Testis (tissue), 3 donors: ENCODE results near the gene E2F7. TPM values are rescaled to one million over a fixed set of nuclear protein-coding genes. Genes with fewer than 3 reads are reported as not detected.

Experiments
- DNase-seq: peaks from one replicate; pipeline ENCODE4 v3.0.0-alpha.2; 2019
- H3K27ac ChIP-seq, 2 donors: fragments of 200-600 bp; sonication (generic); one replicate each; pipeline ENCODE4 v1.5.1; 2019
- H3K27me3 ChIP-seq: fragments of 200-600 bp; sonication (generic); one replicate; pipeline ENCODE4 v1.5.1; 2019
- H3K36me3 ChIP-seq: fragments of 200-600 bp; sonication (generic); one replicate; pipeline ENCODE4 v1.5.1; 2017; ENCODE audit warnings: low read depth; ENCODE audit errors: missing control alignments
- H3K4me1 ChIP-seq: fragments of 200-600 bp; sonication (generic); one replicate; pipeline ENCODE4 v1.5.1; 2019
- H3K4me3 ChIP-seq, 2 donors: fragments of 200-600 bp; sonication (generic); one replicate each; pipeline ENCODE4 v1.5.1; 2017 to 2019
- H3K9me3 ChIP-seq: fragments of 200-600 bp; sonication (generic); one replicate; pipeline ENCODE4 v1.5.1; 2017
- POLR2A ChIP-seq: fragments of 450-650 bp; IDR thresholded peaks from one replicate; pipeline ENCODE4 v1.6.1; 2017; ENCODE audit warnings: antibody characterized with exemption, mild to moderate bottlenecking, moderate library complexity
- WGBS, 2 donors: methylation state at CpG; one replicate each; pipeline ENCODE4 v1.1.5; 2018; 5-methylcytosine and 5-hydroxymethylcytosine counted together
- intact Hi-C: fragments of 100-400 bp; cut with DNase I; formaldehyde crosslinking; loops from one replicate; pipeline ENCODE4 v1.15.1; 2023; ENCODE audit warnings: low total_unique reads
- polyA plus RNA-seq: library from polyadenylated mRNA; stranded (reverse); fragments of 350-450 nt; fragmentation: Illumina TruSeq; extraction: RNeasy Lipid Tissue Mini Kit (QIAGEN cat#74804); gene quantifications from one replicate; pipeline ENCODE4 v1.2.3, GENCODE V29; 2014; ENCODE audit warnings: low read depth, low replicate concordance; ENCODE audit not compliant: insufficient read depth
- total RNA-seq, 2 donors: library from RNA; depleted of rRNA; stranded (reverse); fragments of >200 nt; gene quantifications; one replicate each; pipeline ENCODE4 v1.2.3, GENCODE V29; 2016
- TF ChIP-seq, protein P1 (sequence below), 3 experiments: fragments of 450-650 bp in 2 of 3; fragments of 200-600 bp in 1 of 3; sonication (generic) in 1 of 3; IDR thresholded peaks; one replicate each; pipeline ENCODE4 v1.5.1; 2016 to 2019; ENCODE audit warnings: antibody characterized with exemption in 3 of 3, mild to moderate bottlenecking in 2 of 3, moderate library complexity in 1 of 3

Gene E2F7
- total and polyA plus RNA-seq, 3 donors from 2014 or later, result 1.9 to 4.2 (median 3.5) TPM

- no peak overlapping the region for H3K4me3 ChIP-seq
- 80 to 84% methylated on average over 3 of the region's 3 CpGs for WGBS, 2 donors
- DNase-seq, result no peak
- TF ChIP-seq POLR2A, result no peak
- TF ChIP-seq, protein P1, sequence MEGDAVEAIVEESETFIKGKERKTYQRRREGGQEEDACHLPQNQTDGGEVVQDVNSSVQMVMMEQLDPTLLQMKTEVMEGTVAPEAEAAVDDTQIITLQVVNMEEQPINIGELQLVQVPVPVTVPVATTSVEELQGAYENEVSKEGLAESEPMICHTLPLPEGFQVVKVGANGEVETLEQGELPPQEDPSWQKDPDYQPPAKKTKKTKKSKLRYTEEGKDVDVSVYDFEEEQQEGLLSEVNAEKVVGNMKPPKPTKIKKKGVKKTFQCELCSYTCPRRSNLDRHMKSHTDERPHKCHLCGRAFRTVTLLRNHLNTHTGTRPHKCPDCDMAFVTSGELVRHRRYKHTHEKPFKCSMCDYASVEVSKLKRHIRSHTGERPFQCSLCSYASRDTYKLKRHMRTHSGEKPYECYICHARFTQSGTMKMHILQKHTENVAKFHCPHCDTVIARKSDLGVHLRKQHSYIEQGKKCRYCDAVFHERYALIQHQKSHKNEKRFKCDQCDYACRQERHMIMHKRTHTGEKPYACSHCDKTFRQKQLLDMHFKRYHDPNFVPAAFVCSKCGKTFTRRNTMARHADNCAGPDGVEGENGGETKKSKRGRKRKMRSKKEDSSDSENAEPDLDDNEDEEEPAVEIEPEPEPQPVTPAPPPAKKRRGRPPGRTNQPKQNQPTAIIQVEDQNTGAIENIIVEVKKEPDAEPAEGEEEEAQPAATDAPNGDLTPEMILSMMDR (IDR thresholded peaks at IDR 0.05), result no peak
- H3K36me3 ChIP-seq, result no peaks in the 10 kb centered on the region
- intact Hi-C loops, result no loop called here
- no peaks in the 10 kb centered on the region for H3K4me1 ChIP-seq
- no peak overlapping the region for H3K27ac ChIP-seq
- H3K27me3 ChIP-seq, result no peaks in the 10 kb centered on the region
- no peaks in the 10 kb centered on the region for H3K9me3 ChIP-seq
Measured at GRCh38 chr12:77104792-77105191, 39.4 kb upstream of the E2F7 start.

DNA sequence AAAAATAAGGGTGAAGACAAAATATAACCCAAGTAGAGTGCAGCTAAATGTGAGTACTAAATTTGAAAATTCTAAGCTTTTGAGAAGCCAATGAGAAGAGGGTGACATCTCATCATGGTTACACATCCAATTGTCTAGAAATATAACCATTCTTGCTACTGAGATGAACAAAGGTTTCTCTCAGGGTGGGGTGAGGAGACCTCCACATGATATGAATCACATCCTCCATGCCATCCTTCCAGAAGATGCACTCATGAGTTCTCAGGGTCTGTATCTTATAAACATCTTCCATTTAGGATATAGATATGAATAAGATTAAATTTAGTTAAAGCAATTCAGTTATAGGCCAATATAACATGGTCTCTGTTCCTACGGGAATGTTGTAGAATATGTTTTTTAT is 38.9 kb upstream of the E2F7 start:
- no peak for TF ChIP-seq POLR2A
- TF ChIP-seq, protein P1 (IDR thresholded peaks at IDR 0.05), result no peak
- no peak overlapping the region for H3K4me3 ChIP-seq
- H3K9me3 ChIP-seq, result no peaks in the 10 kb centered on the region
- no peak overlapping the region for H3K27ac ChIP-seq
- no peaks in the 10 kb centered on the region for H3K4me1 ChIP-seq
- H3K36me3 ChIP-seq, result no peaks in the 10 kb centered on the region
- no peak for DNase-seq
- H3K27me3 ChIP-seq, result no peaks in the 10 kb centered on the region
- intact Hi-C loops, result no loop called here
- WGBS, 2 donors, result 74 to 88% methylated on average over 1 of the region's 1 CpG

GRCh38 chr12:77102691-77103090 is 37.3 kb upstream of the E2F7 start:
- WGBS, 2 donors, result 100% methylated on average over 1 of the region's 1 CpG
- DNase-seq, result no peak
- no peaks in the 10 kb centered on the region for H3K27me3 ChIP-seq
- no peaks in the 10 kb centered on the region for H3K4me1 ChIP-seq
- intact Hi-C loops, result no loop called here
- TF ChIP-seq POLR2A, result no peak
- TF ChIP-seq, protein P1 (IDR thresholded peaks at IDR 0.05), result no peak
- no peaks in the 10 kb centered on the region for H3K36me3 ChIP-seq
- no peak overlapping the region for H3K4me3 ChIP-seq
- H3K27ac ChIP-seq, result no peak overlapping the region
- H3K9me3 ChIP-seq, result no peaks in the 10 kb centered on the region

- Histone ChIP-seq H3K36me3 (no peaks in the 10 kb centered on the region), H3K9me3 (no peaks in the 10 kb centered on the region), H3K4me3 (no peak overlapping the region), H3K27me3 (no peaks in the 10 kb centered on the region), H3K27ac (no peak overlapping the region), H3K4me1 (no peaks in the 10 kb centered on the region)
- WGBS, 2 donors, result 79 to 93% methylated on average over 2 of the region's 2 CpGs
- intact Hi-C loops, result no loop called here
- TF ChIP-seq, protein P1 (IDR thresholded peaks at IDR 0.05), result no peak
- TF ChIP-seq POLR2A, result no peak
- no peak for DNase-seq
Measured at GRCh38 chr12:77102123-77102522, 36.8 kb upstream of the E2F7 start.

- intact Hi-C loops, result no loop called here
- Histone ChIP-seq H3K36me3 (no peaks in the 10 kb centered on the region), H3K27me3 (no peaks in the 10 kb centered on the region), H3K4me1 (no peaks in the 10 kb centered on the region), H3K9me3 (no peaks in the 10 kb centered on the region), H3K27ac (no peak overlapping the region), H3K4me3 (no peak overlapping the region)
- no peak for DNase-seq
- TF ChIP-seq POLR2A, result no peak
- TF ChIP-seq, protein P1 (IDR thresholded peaks at IDR 0.05), result no peak
- 71 to 73% methylated on average over 2 of the region's 2 CpGs for WGBS, 2 donors
Measured at GRCh38 chr12:77099799-77100198, 34.4 kb upstream of the E2F7 start.
